NCI-H1694 treated with DMSO at 0.1 percent for 48 hours (cell line): ENCODE data around the gene CDC14A.

Source experiments
- DNase-seq: peaks from one replicate; lab custom pipeline; 2025; lab: John Stamatoyannopoulos, UW

Gene CDC14A

GRCh38 chr1:100449477-100449876 lies 97.2 kb downstream of the CDC14A start:
- DNase-seq, result no peak

- DNase-seq, result no peak
Observed at GRCh38 chr1:100452641-100453040, 100.3 kb downstream of the CDC14A start.

- peak; percentile 42 for DNase-seq
Observed at GRCh38 chr1:100455478-100456072, 103.3 kb downstream of the CDC14A start.

- no peak for DNase-seq
Observed at GRCh38 chr1:100456880-100457279, 104.6 kb downstream of the CDC14A start.

GRCh38 chr1:100457683-100458082 lies 105.4 kb downstream of the CDC14A start:
- no peak for DNase-seq

GRCh38 chr1:100458661-100459357 lies 106.5 kb downstream of the CDC14A start:
- DNase-seq, result no peak

GRCh38 chr1:100459358-100460114 lies 107.2 kb downstream of the CDC14A start:
- peak; percentile 77 for DNase-seq

GRCh38 chr1:100461222-100461621 lies 108.9 kb downstream of the CDC14A start:
- no peak for DNase-seq

GRCh38 chr1:100462326-100463025 lies 110.2 kb downstream of the CDC14A start:
- no peak for DNase-seq

GRCh38 chr1:100463791-100464424 lies 111.6 kb downstream of the CDC14A start:
- peak; percentile 93 for DNase-seq

GRCh38 chr1:100469578-100469977 lies 117.3 kb downstream of the CDC14A start:
- no peak for DNase-seq

GRCh38 chr1:100474834-100475233 lies 122.5 kb downstream of the CDC14A start:
- no peak for DNase-seq

- no peak for DNase-seq
Observed at GRCh38 chr1:100476735-100477290, 124.5 kb downstream of the CDC14A start.

GRCh38 chr1:100478816-100479215 lies 126.5 kb downstream of the CDC14A start:
- DNase-seq, result no peak

GRCh38 chr1:100479620-100480338 lies 127.5 kb downstream of the CDC14A start:
- DNase-seq, result no peak

GRCh38 chr1:100481303-100481702 lies 129.0 kb downstream of the CDC14A start:
- no peak for DNase-seq

- no peak for DNase-seq
Observed at GRCh38 chr1:100482167-100482566, 129.9 kb downstream of the CDC14A start.

GRCh38 chr1:100482748-100483147 lies 130.4 kb downstream of the CDC14A start:
- DNase-seq, result no peak

GRCh38 chr1:100483230-100483629 lies 130.9 kb downstream of the CDC14A start:
- no peak for DNase-seq

GRCh38 chr1:100485855-100486258 lies 133.6 kb downstream of the CDC14A start:
- DNase-seq, result no peak
